Endodermal cell (in vitro differentiated cells): ENCODE measurements around the gene ASAP2. TPM values are rescaled to one million over a fixed set of nuclear protein-coding genes. Genes with fewer than 3 reads are reported as not detected.

Experiments used
- DNase-seq: peaks from one replicate; pipeline ENCODE4 v3.0.0-alpha.2; 2017
- H3K27ac ChIP-seq: 2 replicates; pipeline ENCODE4 v1.5.1; 2013; ENCODE audit warnings: mild to moderate bottlenecking, low read depth, low read length, moderate library complexity
- H3K27me3 ChIP-seq: 2 replicates; pipeline ENCODE4 v1.6.1; 2013; ENCODE audit warnings: mild to moderate bottlenecking, low read length, moderate library complexity; ENCODE audit not compliant: insufficient read depth, control insufficient read depth, poor library complexity, severe bottlenecking
- H3K36me3 ChIP-seq: 2 replicates; pipeline ENCODE4 v1.7.0; 2013; ENCODE audit warnings: mild to moderate bottlenecking, low read length, moderate library complexity; ENCODE audit not compliant: control insufficient read depth, insufficient read depth
- H3K4me1 ChIP-seq: one replicate; pipeline ENCODE4 v1.7.0; 2013; ENCODE audit warnings: low read length; ENCODE audit not compliant: control insufficient read depth, insufficient read depth
- H3K4me3 ChIP-seq: 2 replicates; pipeline ENCODE4 v1.5.1; 2013; ENCODE audit warnings: mild to moderate bottlenecking, low read length, moderate library complexity
- H3K9ac ChIP-seq: 2 replicates; pipeline ENCODE4 v1.6.1; 2013; ENCODE audit warnings: mild to moderate bottlenecking, low read length, moderate library complexity; ENCODE audit not compliant: poor library complexity, severe bottlenecking; ENCODE audit errors: extremely low read depth
- H3K9me3 ChIP-seq: 2 replicates; pipeline ENCODE4 v1.6.1; 2013; ENCODE audit warnings: mild to moderate bottlenecking, low read length, moderate library complexity; ENCODE audit not compliant: control insufficient read depth
- H3K27ac Mint-ChIP-seq: 2 replicates; pipeline ENCODE4 v1.8.0; 2020; ENCODE audit warnings: mixed read lengths
- H3K27me3 Mint-ChIP-seq: 2 replicates; pipeline ENCODE4 v1.8.0; 2021; ENCODE audit warnings: mild to moderate bottlenecking, mixed read lengths; ENCODE audit not compliant: insufficient read depth
- H3K36me3 Mint-ChIP-seq: 2 replicates; pipeline ENCODE4 v1.8.0; 2020; ENCODE audit warnings: low read depth, mixed read lengths
- H3K4me1 Mint-ChIP-seq: 2 replicates; pipeline ENCODE4 v1.8.0; 2020; ENCODE audit warnings: mixed read lengths
- H3K4me3 Mint-ChIP-seq: 2 replicates; pipeline ENCODE4 v1.8.0; 2020; ENCODE audit warnings: mild to moderate bottlenecking, moderate library complexity, mixed read lengths
- H3K9me3 Mint-ChIP-seq: 2 replicates; pipeline ENCODE4 v1.8.0; 2020; ENCODE audit warnings: mild to moderate bottlenecking, mixed read lengths
- CTCF ChIP-seq: fragments of 200-600 bp; sonication (generic); conservative IDR thresholded peaks from 2 replicates; pipeline ENCODE4 v1.5.0; 2021; ENCODE audit warnings: antibody characterized with exemption, mild to moderate bottlenecking
- WGBS, 2 experiments: methylation state at CpG; one replicate each; pipeline versions ENCODE4 v1.1.5 to v1.1.7; 2013; ENCODE audit warnings: missing lambda C conversion rate in 2 of 2, mixed read lengths in 1 of 2; ENCODE audit not compliant: insufficient coverage in 1 of 2, insufficient read length in 1 of 2; 5-methylcytosine and 5-hydroxymethylcytosine counted together
- total RNA-seq, 2 donors: library from RNA; stranded (reverse); fragmentation: NEBNext Ultra II Directional in 1 of 2; extraction: Animal tissue kit (Norgen Biotek cat#: 25700) in 1 of 2; gene quantifications; 2 replicates in 1 of 2; 3 replicates in 1 of 2; pipeline ENCODE4 v1.2.1, GENCODE V29; 2021

The ASAP2 gene
- total RNA-seq, 2 donors from 2014 or later: 11.8 to 20.4 TPM

DNA sequence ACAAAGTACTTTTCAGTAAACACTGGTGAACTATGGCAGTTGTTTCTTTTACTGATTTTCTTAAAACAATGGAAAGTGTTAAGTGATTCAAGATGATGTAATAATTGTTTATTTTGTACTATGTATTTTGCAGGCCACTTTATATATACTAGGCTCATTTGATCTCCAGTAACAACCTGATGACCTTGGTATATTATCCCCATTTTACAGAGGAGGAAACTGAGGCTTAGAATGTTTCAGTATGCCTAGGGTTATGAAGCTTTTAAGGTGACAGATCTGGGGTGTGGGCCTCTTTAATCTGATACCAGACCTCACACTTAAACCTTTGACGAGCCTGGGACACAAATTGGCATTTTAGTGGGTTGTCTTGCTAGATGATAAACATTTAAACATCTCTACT is 153.5 kb downstream of the ASAP2 start:
- no peak overlapping the region for H3K27ac ChIP-seq
- no peaks in the 10 kb centered on the region for H3K9me3 ChIP-seq
- no peak overlapping the region for H3K4me3 ChIP-seq
- Mint-ChIP-seq H3K36me3 (no peaks in the 10 kb centered on the region), H3K27ac (no peak overlapping the region), H3K4me3 (no peak overlapping the region), H3K4me1 (peaks cover 26% of the 10 kb centered on the region), H3K27me3 (no peaks in the 10 kb centered on the region), H3K9me3 (no peaks in the 10 kb centered on the region)
- no peak overlapping the region for H3K9ac ChIP-seq
- no peak for DNase-seq
- peaks cover 5% of the 10 kb centered on the region for H3K4me1 ChIP-seq
- peaks cover 15% of the 10 kb centered on the region for H3K36me3 ChIP-seq
- no peaks in the 10 kb centered on the region for H3K27me3 ChIP-seq
- 88% methylated on average over 1 of the region's 1 CpG; no CpG with 5 or more reads in 1 of the 2 experiments for WGBS, 2 experiments
- TF ChIP-seq CTCF: no peak

DNA sequence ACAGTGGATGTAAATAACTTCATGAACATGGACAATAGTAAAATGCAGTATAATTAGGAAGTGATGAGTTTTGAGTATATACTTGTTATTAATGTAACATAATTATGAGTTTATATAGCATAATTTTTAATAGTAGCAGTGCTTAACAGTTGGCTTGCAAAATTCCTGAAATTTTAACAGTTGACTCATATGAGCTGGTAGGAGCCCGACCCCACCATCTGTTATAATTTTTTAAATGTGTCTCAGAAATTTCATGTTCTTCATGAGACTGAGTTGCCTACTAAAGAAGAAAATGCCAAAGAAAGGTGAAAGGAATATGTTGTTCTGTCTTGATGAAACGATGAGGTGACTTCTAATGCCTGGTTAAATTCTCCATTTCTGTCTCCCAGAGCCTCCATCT is 154.1 kb downstream of the ASAP2 start:
- Histone ChIP-seq H3K27ac (no peak overlapping the region), H3K9me3 (no peaks in the 10 kb centered on the region), H3K4me3 (no peak overlapping the region), H3K9ac (no peak overlapping the region), H3K27me3 (no peaks in the 10 kb centered on the region), H3K4me1 (peaks cover 6% of the 10 kb centered on the region), H3K36me3 (peaks cover 16% of the 10 kb centered on the region)
- Mint-ChIP-seq H3K27me3 (no peaks in the 10 kb centered on the region), H3K27ac (no peak overlapping the region), H3K36me3 (no peaks in the 10 kb centered on the region), H3K4me1 (peaks cover 31% of the 10 kb centered on the region), H3K4me3 (no peak overlapping the region), H3K9me3 (no peaks in the 10 kb centered on the region)
- TF ChIP-seq CTCF: no peak
- no peak for DNase-seq
- 86 to 94% methylated on average over 2 of the region's 2 CpGs for WGBS, 2 experiments

- H3K36me3 Mint-ChIP-seq: no peaks in the 10 kb centered on the region
- peaks cover 23% of the 10 kb centered on the region for H3K4me1 Mint-ChIP-seq
- Histone ChIP-seq H3K9ac (no peak overlapping the region), H3K4me1 (peaks cover 6% of the 10 kb centered on the region), H3K27me3 (no peaks in the 10 kb centered on the region), H3K36me3 (peaks cover 10% of the 10 kb centered on the region), H3K9me3 (no peaks in the 10 kb centered on the region), H3K27ac (no peak overlapping the region), H3K4me3 (no peak overlapping the region)
- H3K4me3 Mint-ChIP-seq: no peak overlapping the region
- no peaks in the 10 kb centered on the region for H3K9me3 Mint-ChIP-seq
- no peak overlapping the region for H3K27ac Mint-ChIP-seq
- 91 to 100% methylated on average over 4 of the region's 4 CpGs for WGBS, 2 experiments
- no peak for DNase-seq
- no peak for TF ChIP-seq CTCF
- no peaks in the 10 kb centered on the region for H3K27me3 Mint-ChIP-seq
Observed at GRCh38 chr2:9364373-9364772, 157.8 kb downstream of the ASAP2 start.
